Adrenal gland (tissue), 12 donors: ENCODE data around the gene PUS1. TPM values are rescaled to one million over a fixed set of nuclear protein-coding genes. Genes with fewer than 3 reads are reported as not detected.

ENCODE experiments used
- DNase-seq, 7 donors: peaks; one replicate each; pipeline ENCODE4 v3.0.0-alpha.2; 2019 to 2020
- H3K27ac ChIP-seq, 5 donors: fragments of 200-600 bp; sonication (generic) in 4 of 5; 1 replicate in 3 of 5; 2 replicates in 2 of 5; pipeline versions ENCODE4 v1.5.1 to v1.8.0; 2016 to 2020; ENCODE audit warnings: mild to moderate bottlenecking in 1 of 5
- H3K27me3 ChIP-seq: fragments of 200-600 bp; 2 replicates; pipeline ENCODE4 v1.8.0; 2021
- H3K36me3 ChIP-seq, 2 donors: fragments of 200-600 bp; replicated peaks in 1 of 2; 1 replicate in 1 of 2; 2 replicates in 1 of 2; pipeline versions ENCODE4 v1.5.1 to v1.8.0; 2018 to 2022
- H3K4me1 ChIP-seq, 2 donors: fragments of 200-600 bp; replicated peaks in 1 of 2; 1 replicate in 1 of 2; 2 replicates in 1 of 2; pipeline versions ENCODE4 v1.5.1 to v1.8.0; 2018 to 2021
- H3K4me3 ChIP-seq, 4 donors: fragments of 200-600 bp; sonication (generic) in 3 of 4; one replicate each; pipeline ENCODE4 v1.5.1; 2016 to 2018
- H3K9me3 ChIP-seq, 3 donors: fragments of 200-600 bp; sonication (generic) in 1 of 3; replicated peaks in 1 of 3; 1 replicate in 2 of 3; 2 replicates in 1 of 3; pipeline versions ENCODE4 v1.5.1 to v1.8.0; 2016 to 2021
- POLR2A ChIP-seq, 2 donors: fragments of 450-650 bp; IDR thresholded peaks; one replicate each; pipeline ENCODE4 v1.6.1; 2017; ENCODE audit warnings: antibody characterized with exemption in 2 of 2, mild to moderate bottlenecking in 2 of 2, moderate library complexity in 1 of 2
- WGBS, 4 donors: extraction: QIAGEN DNeasy Blood & Tissue Kit in 2 of 4; methylation state at CpG; one replicate each; pipeline versions ENCODE4 v1.1.5 to v1.1.7; 2013 to 2017; 5-methylcytosine and 5-hydroxymethylcytosine counted together
- intact Hi-C, 2 donors: fragments of 100-400 bp; cut with DNase I; formaldehyde crosslinking; loops; one replicate each; pipeline versions ENCODE4 v1.14.1 to v1.15.0; 2022 to 2023
- polyA plus RNA-seq, 3 donors: library from polyadenylated mRNA; stranded (reverse); fragments of 200-250 nt in 2 of 3; fragments of 350-450 nt in 1 of 3; fragmentation: Illumina TruSeq in 1 of 3; extraction: RNeasy Lipid Tissue Mini Kit (QIAGEN cat#74804) in 1 of 3; gene quantifications; one replicate each; pipeline ENCODE4 v1.2.3, GENCODE V29; 2013 to 2014
- total RNA-seq, 9 donors: library from RNA; depleted of rRNA in 4 of 9; stranded (reverse); fragments of >200 nt in 4 of 9; fragments of 120-200 nt in 1 of 9; fragmentation: NEBNext Ultra II Directional in 1 of 9; extraction: Animal tissue kit (Norgen Biotek cat#: 25700) in 1 of 9; gene quantifications; one replicate each; pipeline versions ENCODE4 v1.1.0 to v1.2.4, GENCODE V29; 2013 to 2023
- TF ChIP-seq, protein P1 (sequence below), 6 experiments: fragments of 450-650 bp in 4 of 6; fragments of 200-600 bp in 2 of 6; sonication (generic) in 1 of 6; IDR thresholded peaks; 1 replicate in 5 of 6; 2 replicates in 1 of 6; pipeline versions ENCODE4 v1.5.1 to v1.8.0; 2016 to 2021; ENCODE audit warnings: antibody characterized with exemption in 6 of 6, mild to moderate bottlenecking in 2 of 6, moderate library complexity in 1 of 6
- donor health status: healthy with polysubstance abuse.
- donor health status: Bipolar disorder and iron deficiency.
- donor health status: DM: yes; HTN: yes; CAD: no.
- donor health status: DM: no; HTN: no; CAD: no.
- donor health status: DM: no; HTN: no; CAD: no.
- donor health status: DM: yes; HTN: yes; CAD: no.

The PUS1 gene
- total and polyA plus RNA-seq, 12 donors = 10.0 to 57.4 (median 24.5) TPM

DNA sequence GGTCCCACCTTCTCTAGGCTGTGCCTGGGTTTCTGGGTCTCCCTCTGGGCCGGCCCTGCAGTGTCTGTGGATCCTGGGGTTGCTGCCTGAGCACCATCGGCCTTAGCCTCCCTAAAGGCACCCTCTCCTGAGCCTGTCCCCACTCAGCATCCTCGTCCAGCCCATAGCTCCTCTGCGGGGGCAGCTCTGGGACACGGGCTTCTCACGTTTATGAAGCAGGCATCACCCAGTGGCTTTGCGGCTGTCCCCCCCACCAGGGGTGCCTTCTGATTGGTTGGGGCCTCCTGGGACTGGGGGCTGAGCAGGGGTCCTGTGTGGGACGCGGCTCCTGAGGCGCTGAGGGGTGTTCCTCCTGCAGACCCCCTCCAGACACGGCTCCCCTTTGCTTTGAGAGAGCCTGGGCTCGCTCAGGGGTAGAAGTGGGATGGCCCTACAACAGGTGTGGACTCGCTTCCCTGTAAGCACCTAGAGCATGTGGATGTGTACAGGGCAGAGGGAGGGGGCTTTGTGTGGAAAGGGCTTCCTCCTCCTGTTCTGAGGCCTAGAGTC is 23.9 kb upstream of the PUS1 start:
- H3K27me3 ChIP-seq = no peaks in the 10 kb centered on the region
- H3K4me1 ChIP-seq = peaks cover 0 to 40% of the 10 kb centered on the region in 2 donors
- no peaks in the 10 kb centered on the region for H3K9me3 ChIP-seq
- no peak overlapping the region for H3K27ac ChIP-seq
- intact Hi-C loops = no loop called here
- TF ChIP-seq, protein P1, sequence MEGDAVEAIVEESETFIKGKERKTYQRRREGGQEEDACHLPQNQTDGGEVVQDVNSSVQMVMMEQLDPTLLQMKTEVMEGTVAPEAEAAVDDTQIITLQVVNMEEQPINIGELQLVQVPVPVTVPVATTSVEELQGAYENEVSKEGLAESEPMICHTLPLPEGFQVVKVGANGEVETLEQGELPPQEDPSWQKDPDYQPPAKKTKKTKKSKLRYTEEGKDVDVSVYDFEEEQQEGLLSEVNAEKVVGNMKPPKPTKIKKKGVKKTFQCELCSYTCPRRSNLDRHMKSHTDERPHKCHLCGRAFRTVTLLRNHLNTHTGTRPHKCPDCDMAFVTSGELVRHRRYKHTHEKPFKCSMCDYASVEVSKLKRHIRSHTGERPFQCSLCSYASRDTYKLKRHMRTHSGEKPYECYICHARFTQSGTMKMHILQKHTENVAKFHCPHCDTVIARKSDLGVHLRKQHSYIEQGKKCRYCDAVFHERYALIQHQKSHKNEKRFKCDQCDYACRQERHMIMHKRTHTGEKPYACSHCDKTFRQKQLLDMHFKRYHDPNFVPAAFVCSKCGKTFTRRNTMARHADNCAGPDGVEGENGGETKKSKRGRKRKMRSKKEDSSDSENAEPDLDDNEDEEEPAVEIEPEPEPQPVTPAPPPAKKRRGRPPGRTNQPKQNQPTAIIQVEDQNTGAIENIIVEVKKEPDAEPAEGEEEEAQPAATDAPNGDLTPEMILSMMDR (IDR thresholded peaks at IDR 0.05) = no peak
- TF ChIP-seq POLR2A (IDR thresholded peaks at IDR 0.05) = no peak
- H3K4me3 ChIP-seq = no peak overlapping the region
- H3K36me3 ChIP-seq = peaks cover 0 to 35% of the 10 kb centered on the region in 2 donors
- DNase-seq = peak in 1 of 7 donors; percentile 48
- WGBS, 4 donors = 88 to 92% (median 90%) methylated on average over 5 to 13 of the region's 13 CpGs; no CpG with 5 or more reads in 1 of the 4 donors

DNA sequence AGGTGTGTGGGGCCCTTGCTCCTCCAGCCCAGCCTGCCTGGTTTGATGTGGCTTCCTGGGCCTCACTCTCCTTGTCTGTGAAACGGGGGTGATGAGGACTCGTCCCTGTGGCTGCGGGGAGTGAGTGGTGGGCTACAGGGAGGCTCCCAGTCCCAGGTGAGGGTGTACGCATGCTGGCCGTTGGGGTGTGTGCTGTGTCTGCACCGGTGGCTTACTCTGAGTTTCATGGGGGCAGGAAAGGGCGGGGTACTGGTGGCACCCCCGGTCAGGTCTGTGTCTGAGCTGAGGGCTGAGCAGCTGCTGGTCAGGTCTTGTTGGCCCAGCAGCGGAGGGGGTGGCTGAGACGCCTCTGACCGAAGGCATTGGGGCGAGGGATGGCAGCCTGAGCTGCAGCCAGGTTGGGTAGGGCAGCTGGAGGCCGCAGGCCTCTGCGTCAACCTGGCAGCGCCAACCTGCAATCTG is 23.4 kb upstream of the PUS1 start:
- H3K4me1 ChIP-seq = peaks cover 0 to 40% of the 10 kb centered on the region in 2 donors
- H3K36me3 ChIP-seq = peaks cover 0 to 39% of the 10 kb centered on the region in 2 donors
- 91 to 94% (median 93%) methylated on average over 7 to 15 of the region's 15 CpGs for WGBS, 4 donors
- H3K4me3 ChIP-seq = no peak overlapping the region
- DNase-seq = no peak
- H3K9me3 ChIP-seq = no peaks in the 10 kb centered on the region
- TF ChIP-seq, protein P1 (IDR thresholded peaks at IDR 0.05) = no peak
- no peak for TF ChIP-seq POLR2A (IDR thresholded peaks at IDR 0.05)
- H3K27me3 ChIP-seq = no peaks in the 10 kb centered on the region
- H3K27ac ChIP-seq = no peak overlapping the region
- intact Hi-C loops = no loop called here

DNA sequence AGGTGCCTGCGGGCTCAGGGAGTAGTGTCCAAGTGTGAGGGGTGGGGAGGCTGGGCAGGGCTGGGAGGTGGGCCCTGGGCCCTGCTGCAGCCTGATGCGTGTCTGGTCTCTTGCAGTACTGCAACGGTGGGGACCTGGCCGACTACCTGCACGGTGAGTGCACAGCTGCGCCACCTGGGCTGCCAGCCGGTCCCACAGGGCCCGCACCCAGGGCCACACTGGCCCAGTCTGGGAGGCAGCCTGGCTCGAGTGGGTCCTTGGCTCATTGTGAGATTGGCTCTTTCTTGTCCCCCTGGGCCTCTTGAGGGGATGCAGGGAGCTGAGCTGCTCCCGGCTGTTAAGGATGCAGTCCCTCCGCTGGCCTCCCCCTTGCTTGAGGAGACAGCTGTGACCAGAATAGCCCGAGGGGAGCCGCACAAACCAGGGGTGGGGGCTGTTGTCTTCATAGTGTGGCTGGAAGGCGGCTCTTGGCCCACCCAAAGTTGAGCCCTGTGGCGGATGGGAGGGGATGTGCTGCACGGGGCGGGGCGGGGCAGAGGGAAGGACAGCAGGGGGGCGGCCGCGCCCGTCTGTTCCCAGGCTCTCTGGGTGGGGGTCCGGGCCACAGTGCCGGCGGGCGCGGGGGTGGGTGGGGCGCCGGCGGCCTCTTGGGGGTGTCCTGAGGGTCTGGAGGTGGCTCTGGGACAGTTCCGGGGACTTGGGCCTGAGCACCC is 21.5 kb upstream of the PUS1 start:
- no peak overlapping the region for H3K4me3 ChIP-seq
- intact Hi-C loops = no loop called here
- H3K27me3 ChIP-seq = no peaks in the 10 kb centered on the region
- 90 to 100% (median 93%) methylated on average over 1 to 31 of the region's 31 CpGs for WGBS, 4 donors
- TF ChIP-seq, protein P1 (IDR thresholded peaks at IDR 0.05) = no peak
- no peak for TF ChIP-seq POLR2A (IDR thresholded peaks at IDR 0.05)
- no peaks in the 10 kb centered on the region for H3K9me3 ChIP-seq
- H3K36me3 ChIP-seq = peaks cover 0 to 56% of the 10 kb centered on the region in 2 donors
- H3K27ac ChIP-seq = no peak overlapping the region
- peaks cover 5 to 40% of the 10 kb centered on the region in 2 donors for H3K4me1 ChIP-seq
- DNase-seq = peak in 1 of 7 donors; percentile 6

DNA sequence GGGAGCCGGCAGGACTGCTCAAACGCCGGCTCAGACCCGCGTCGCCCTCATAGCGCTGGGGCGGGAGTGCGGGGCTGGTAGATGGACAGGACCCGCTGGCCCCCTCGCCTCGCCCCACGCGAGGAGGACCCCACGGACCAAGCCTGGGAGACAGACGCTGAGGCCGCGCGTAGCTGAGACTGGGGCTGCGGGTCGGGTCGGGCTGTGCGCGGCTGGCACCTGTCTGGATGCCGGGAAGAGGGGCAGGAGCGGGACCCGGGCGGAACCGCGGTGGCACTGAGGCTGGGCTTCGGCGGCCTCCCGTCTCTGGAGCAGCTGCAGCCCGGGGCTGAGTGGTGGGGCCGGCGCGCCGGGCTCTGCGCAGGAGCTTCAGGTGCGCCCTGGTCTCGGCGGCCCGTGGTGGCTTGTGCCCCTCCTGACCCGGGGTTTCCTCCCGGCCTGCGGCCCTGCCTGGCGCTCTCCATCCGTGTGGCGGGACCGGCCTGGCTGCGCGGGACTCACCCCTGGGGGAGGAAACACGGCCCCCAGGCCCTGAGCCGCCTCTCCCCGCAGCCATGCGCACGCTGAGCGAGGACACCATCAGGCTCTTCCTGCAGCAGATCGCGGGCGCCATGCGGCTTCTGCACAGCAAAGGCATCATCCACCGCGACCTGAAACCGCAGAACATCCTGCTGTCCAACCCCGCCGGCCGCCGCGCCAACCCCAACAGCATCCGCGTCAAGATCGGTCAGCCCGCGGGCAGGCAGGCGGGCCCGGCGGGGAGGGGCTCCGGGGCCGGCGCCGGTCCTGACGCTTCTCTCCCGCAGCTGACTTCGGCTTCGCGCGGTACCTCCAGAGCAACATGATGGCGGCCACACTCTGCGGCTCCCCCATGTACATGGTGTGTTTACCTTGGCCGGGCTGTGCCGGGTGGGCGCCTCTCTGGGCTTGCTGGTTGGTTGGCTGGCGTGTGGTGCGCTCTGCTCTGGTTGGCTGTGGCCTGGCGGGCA is 20.7 kb upstream of the PUS1 start:
- H3K9me3 ChIP-seq = no peaks in the 10 kb centered on the region
- no peak overlapping the region for H3K27ac ChIP-seq
- H3K27me3 ChIP-seq = no peaks in the 10 kb centered on the region
- H3K4me3 ChIP-seq = no peak overlapping the region
- H3K4me1 ChIP-seq = peaks cover 12 to 39% of the 10 kb centered on the region in 2 donors
- WGBS, 4 donors = 96 to 99% (median 98%) methylated on average over 20 to 96 of the region's 96 CpGs
- peak in 1 of 7 donors; percentile 23 for DNase-seq
- intact Hi-C loops = no loop called here
- peaks cover 0 to 56% of the 10 kb centered on the region in 2 donors for H3K36me3 ChIP-seq
- TF ChIP-seq, protein P1 (IDR thresholded peaks at IDR 0.05) = no peak
- TF ChIP-seq POLR2A (IDR thresholded peaks at IDR 0.05) = no peak
